Glutamatergic neuron (in vitro differentiated cells): ENCODE results near the gene SERP1. TPM values are rescaled to one million over a fixed set of nuclear protein-coding genes. Genes with fewer than 3 reads are reported as not detected.

Source experiments
- DNase-seq: peaks from one replicate; pipeline ENCODE4 v3.0.0; 2022
- H3K27ac Mint-ChIP-seq: one replicate; pipeline ENCODE4 v1.8.0; 2020; ENCODE audit warnings: mild to moderate bottlenecking, mixed read lengths, inconsistent platforms; ENCODE audit not compliant: unreplicated experiment
- H3K27me3 Mint-ChIP-seq: one replicate; pipeline ENCODE4 v1.8.0; 2020; ENCODE audit warnings: mild to moderate bottlenecking, moderate library complexity, mixed read lengths, inconsistent platforms; ENCODE audit not compliant: unreplicated experiment
- H3K36me3 Mint-ChIP-seq: one replicate; pipeline ENCODE4 v1.8.0; 2020; ENCODE audit warnings: mild to moderate bottlenecking, mixed read lengths, inconsistent platforms; ENCODE audit not compliant: unreplicated experiment
- H3K4me1 Mint-ChIP-seq: one replicate; pipeline ENCODE4 v1.8.0; 2020; ENCODE audit warnings: mild to moderate bottlenecking, low read depth, mixed read lengths, inconsistent platforms; ENCODE audit not compliant: unreplicated experiment
- H3K4me3 Mint-ChIP-seq: one replicate; pipeline ENCODE4 v1.8.0; 2020; ENCODE audit warnings: mild to moderate bottlenecking, mixed read lengths, inconsistent platforms; ENCODE audit not compliant: unreplicated experiment
- H3K9me3 Mint-ChIP-seq: one replicate; pipeline ENCODE4 v1.8.0; 2020; ENCODE audit warnings: mild to moderate bottlenecking, moderate library complexity, mixed read lengths, inconsistent platforms; ENCODE audit not compliant: unreplicated experiment
- CTCF ChIP-seq: fragments of 200-600 bp; sonication (generic); IDR thresholded peaks from one replicate; pipeline ENCODE4 v1.5.0; 2021; ENCODE audit not compliant: partially characterized antibody, unreplicated experiment
- total RNA-seq: library from RNA; stranded (reverse); fragmentation: NEBNext Ultra II Directional; extraction: Animal tissue kit (Norgen Biotek cat#: 25700); gene quantifications from one replicate; pipeline ENCODE4 v1.2.1, GENCODE V29; 2021; ENCODE audit not compliant: unreplicated experiment

SERP1 gene
- total RNA-seq, 1 donor from 2014 or later, result 45.2 TPM

- Mint-ChIP-seq H3K9me3 (peaks cover 1% of the 10 kb centered on the region), H3K27me3 (no peaks in the 10 kb centered on the region), H3K36me3 (no peaks in the 10 kb centered on the region), H3K4me1 (no peaks in the 10 kb centered on the region), H3K4me3 (no peak overlapping the region), H3K27ac (no peak overlapping the region)
- DNase-seq, result no peak
- no peak for TF ChIP-seq CTCF
Measured at GRCh38 chr3:150564243-150564642, 17.9 kb upstream of the SERP1 start.

GRCh38 chr3:150557725-150558124, 11.4 kb upstream of the SERP1 start:
- no peak for TF ChIP-seq CTCF
- peaks cover 1% of the 10 kb centered on the region for H3K9me3 Mint-ChIP-seq
- no peak overlapping the region for H3K27ac Mint-ChIP-seq
- H3K27me3 Mint-ChIP-seq, result no peaks in the 10 kb centered on the region
- no peak overlapping the region for H3K4me3 Mint-ChIP-seq
- H3K4me1 Mint-ChIP-seq, result no peaks in the 10 kb centered on the region
- no peaks in the 10 kb centered on the region for H3K36me3 Mint-ChIP-seq
- no peak for DNase-seq

- Mint-ChIP-seq H3K27ac (no peak overlapping the region), H3K4me3 (no peak overlapping the region), H3K27me3 (no peaks in the 10 kb centered on the region), H3K4me1 (no peaks in the 10 kb centered on the region), H3K36me3 (no peaks in the 10 kb centered on the region), H3K9me3 (peaks cover 1% of the 10 kb centered on the region)
- no peak for TF ChIP-seq CTCF
- no peak for DNase-seq
Measured at GRCh38 chr3:150556792-150557191, 10.5 kb upstream of the SERP1 start.

- Mint-ChIP-seq H3K27ac (no peak overlapping the region), H3K4me3 (no peak overlapping the region), H3K36me3 (no peaks in the 10 kb centered on the region), H3K9me3 (peaks cover 1% of the 10 kb centered on the region), H3K27me3 (no peaks in the 10 kb centered on the region), H3K4me1 (no peaks in the 10 kb centered on the region)
- no peak for DNase-seq
- no peak for TF ChIP-seq CTCF
Measured at GRCh38 chr3:150555859-150556436, 9.7 kb upstream of the SERP1 start.

GRCh38 chr3:150547045-150547741, 897 bp upstream of the SERP1 start:
- no peak for DNase-seq
- H3K9me3 Mint-ChIP-seq, result peaks cover 11% of the 10 kb centered on the region
- TF ChIP-seq CTCF, result no peak
- peak overlapping the region; percentile 93 for H3K27ac Mint-ChIP-seq
- H3K4me3 Mint-ChIP-seq, result peak overlapping the region; percentile 94
- H3K36me3 Mint-ChIP-seq, result no peaks in the 10 kb centered on the region
- H3K4me1 Mint-ChIP-seq, result peaks cover 14% of the 10 kb centered on the region
- H3K27me3 Mint-ChIP-seq, result peaks cover 2% of the 10 kb centered on the region
